Natural killer cell (primary cell): ENCODE data around the gene RFT1. TPM values are rescaled to one million over a fixed set of nuclear protein-coding genes. Genes with fewer than 3 reads are reported as not detected.
A peak's percentile ranks its signal among the peaks of the same experiment; 100 is the strongest.

ENCODE experiments used
- ATAC-seq, 3 donors: fragments of 150-1000 bp in 2 of 3; fragments of 200-7000 bp in 1 of 3; cut with Tn5 transposase; 1 replicate in 1 of 3; 2 replicates in 2 of 3; pipeline ENCODE4 v1.10.0; 2021; ENCODE audit warnings: mild to moderate bottlenecking in 2 of 3, moderate library complexity in 2 of 3
- DNase-seq, 2 donors: peaks; one replicate each; pipeline versions ENCODE4 v3.0.0 to v3.0.0-alpha.2; 2013 to 2021; ENCODE audit warnings: mixed read lengths in 1 of 2
- H3K27ac ChIP-seq: one replicate; pipeline ENCODE4 v1.5.1; 2013; ENCODE audit warnings: mild to moderate bottlenecking, low read length
- H3K27me3 ChIP-seq: one replicate; pipeline ENCODE4 v1.6.1; 2013; ENCODE audit warnings: low read length; ENCODE audit not compliant: control insufficient read depth, insufficient read depth
- H3K36me3 ChIP-seq: one replicate; pipeline ENCODE4 v1.6.1; 2013; ENCODE audit warnings: low read length; ENCODE audit not compliant: control insufficient read depth, insufficient read depth
- H3K4me1 ChIP-seq: one replicate; pipeline ENCODE4 v1.6.1; 2013; ENCODE audit warnings: low read length; ENCODE audit not compliant: control insufficient read depth, insufficient read depth
- H3K4me3 ChIP-seq: one replicate; pipeline ENCODE4 v1.5.1; 2013; ENCODE audit warnings: low read length
- H3K9me3 ChIP-seq: one replicate; pipeline ENCODE4 v1.6.1; 2013; ENCODE audit warnings: low read length; ENCODE audit not compliant: control insufficient read depth, insufficient read depth
- H3K27ac Mint-ChIP-seq, 2 donors: one replicate each; pipeline ENCODE4 v1.8.0; 2022; ENCODE audit warnings: mild to moderate bottlenecking in 2 of 2, mixed read lengths in 2 of 2, moderate library complexity in 1 of 2
- H3K27me3 Mint-ChIP-seq, 2 donors: one replicate each; pipeline ENCODE4 v1.8.0; 2022; ENCODE audit warnings: low read depth in 2 of 2, mixed read lengths in 2 of 2
- H3K36me3 Mint-ChIP-seq: one replicate; pipeline ENCODE4 v1.8.0; 2022; ENCODE audit warnings: mixed read lengths
- H3K4me1 Mint-ChIP-seq, 2 donors: one replicate each; pipeline ENCODE4 v1.8.0; 2022; ENCODE audit warnings: mixed read lengths in 2 of 2
- H3K4me3 Mint-ChIP-seq: one replicate; pipeline ENCODE4 v1.8.0; 2022; ENCODE audit warnings: mild to moderate bottlenecking, moderate library complexity, mixed read lengths
- H3K9me3 Mint-ChIP-seq, 2 donors: one replicate each; pipeline ENCODE4 v1.8.0; 2022; ENCODE audit warnings: mixed read lengths in 2 of 2
- WGBS: methylation state at CpG from one replicate; pipeline ENCODE4 v1.1.7; 2013; ENCODE audit warnings: missing lambda C conversion rate; ENCODE audit not compliant: insufficient coverage; 5-methylcytosine and 5-hydroxymethylcytosine counted together
- intact Hi-C: fragments of 100-400 bp; cut with micrococcal nuclease; formaldehyde crosslinking; loops from one replicate; pipeline ENCODE4 v1.14.2; 2022
- total RNA-seq, 4 donors: library from RNA; stranded (reverse); fragments of 120-200 nt in 1 of 4; gene quantifications; one replicate each; pipeline versions ENCODE4 v1.2.3 to v1.2.4, GENCODE V29; 2013 to 2022
- TF ChIP-seq, protein P1 (sequence below): fragments of 200-600 bp; IDR thresholded peaks from one replicate; pipeline ENCODE4 v1.8.0; 2022; ENCODE audit warnings: antibody characterized with exemption

The RFT1 gene
- total RNA-seq, 3 donors from 2014 or later (not counting 1 experiment from before 2014, with no cell fraction given), result 13.3 to 17.2 (median 14.1) TPM

DNA sequence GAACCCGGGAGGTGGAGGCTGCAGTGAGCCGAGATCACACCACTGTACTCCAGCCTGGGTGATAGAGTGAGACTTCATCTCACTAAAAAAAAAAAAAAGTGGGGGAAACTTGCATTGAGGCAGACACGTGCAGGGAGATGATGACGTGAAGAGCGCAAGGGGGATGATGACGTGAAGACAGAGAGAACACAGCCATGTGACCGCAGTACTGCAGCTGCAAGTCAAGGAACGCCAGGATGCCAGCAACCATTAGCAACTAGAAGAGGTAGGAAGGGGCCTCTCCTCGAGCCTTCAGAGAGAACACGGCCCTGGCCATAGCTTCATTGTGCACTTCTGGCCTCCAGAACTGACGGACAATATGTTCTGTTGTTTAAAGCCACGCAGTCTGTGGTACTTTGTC is 28.3 kb downstream of the RFT1 start:
- intact Hi-C loops, result no loop called here
- Mint-ChIP-seq H3K4me1 (peaks cover 0 to 4% of the 10 kb centered on the region in 2 donors), H3K9me3 (no peaks in the 10 kb centered on the region), H3K27me3 (no peaks in the 10 kb centered on the region), H3K27ac (peak overlapping the region in 1 of 2 donors; percentile 25), H3K36me3 (peaks cover 20% of the 10 kb centered on the region), H3K4me3 (no peak overlapping the region)
- H3K4me1 ChIP-seq, result peaks cover 3% of the 10 kb centered on the region
- ATAC-seq (no peak), DNase-seq (no peak)
- H3K36me3 ChIP-seq, result peaks cover 54% of the 10 kb centered on the region
- WGBS, result 96% methylated on average over 12 of the region's 12 CpGs
- H3K27me3 ChIP-seq, result no peaks in the 10 kb centered on the region
- H3K9me3 ChIP-seq, result no peaks in the 10 kb centered on the region
- TF ChIP-seq, protein P1, sequence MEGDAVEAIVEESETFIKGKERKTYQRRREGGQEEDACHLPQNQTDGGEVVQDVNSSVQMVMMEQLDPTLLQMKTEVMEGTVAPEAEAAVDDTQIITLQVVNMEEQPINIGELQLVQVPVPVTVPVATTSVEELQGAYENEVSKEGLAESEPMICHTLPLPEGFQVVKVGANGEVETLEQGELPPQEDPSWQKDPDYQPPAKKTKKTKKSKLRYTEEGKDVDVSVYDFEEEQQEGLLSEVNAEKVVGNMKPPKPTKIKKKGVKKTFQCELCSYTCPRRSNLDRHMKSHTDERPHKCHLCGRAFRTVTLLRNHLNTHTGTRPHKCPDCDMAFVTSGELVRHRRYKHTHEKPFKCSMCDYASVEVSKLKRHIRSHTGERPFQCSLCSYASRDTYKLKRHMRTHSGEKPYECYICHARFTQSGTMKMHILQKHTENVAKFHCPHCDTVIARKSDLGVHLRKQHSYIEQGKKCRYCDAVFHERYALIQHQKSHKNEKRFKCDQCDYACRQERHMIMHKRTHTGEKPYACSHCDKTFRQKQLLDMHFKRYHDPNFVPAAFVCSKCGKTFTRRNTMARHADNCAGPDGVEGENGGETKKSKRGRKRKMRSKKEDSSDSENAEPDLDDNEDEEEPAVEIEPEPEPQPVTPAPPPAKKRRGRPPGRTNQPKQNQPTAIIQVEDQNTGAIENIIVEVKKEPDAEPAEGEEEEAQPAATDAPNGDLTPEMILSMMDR, result no peak
- H3K27ac ChIP-seq, result no peak overlapping the region
- no peak overlapping the region for H3K4me3 ChIP-seq

DNA sequence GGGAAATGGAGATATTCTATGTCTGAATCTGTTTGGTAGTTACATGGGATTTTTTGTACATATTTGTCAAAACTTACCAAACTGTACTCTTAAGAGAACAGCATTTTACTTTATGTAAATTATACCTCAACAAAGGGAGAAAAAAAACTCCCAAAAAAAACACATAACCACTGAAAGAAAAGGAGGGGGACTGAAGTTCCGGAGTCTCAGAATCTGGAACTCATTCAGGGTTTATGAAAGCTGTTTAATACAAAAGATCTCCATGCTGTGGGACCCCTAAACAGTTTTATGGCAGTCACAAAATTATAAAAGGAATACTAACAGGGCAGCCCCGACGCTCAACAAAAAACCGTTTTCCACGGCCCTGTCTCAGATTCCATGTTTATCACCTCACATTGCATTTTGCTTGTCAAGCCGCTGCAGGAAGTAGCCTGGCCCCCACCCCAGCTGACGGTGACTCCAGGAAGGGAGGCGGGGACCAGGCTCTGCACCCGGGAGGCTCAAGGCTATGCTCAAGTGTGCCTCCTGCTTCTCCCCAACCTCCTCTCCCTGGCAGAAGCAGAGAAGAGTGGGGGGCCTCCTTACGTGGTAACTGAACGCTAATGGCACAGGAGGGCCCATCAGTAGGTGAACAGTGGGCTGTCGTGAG is 29.3 kb downstream of the RFT1 start:
- H3K4me3 Mint-ChIP-seq, result no peak overlapping the region
- no peaks in the 10 kb centered on the region for H3K27me3 Mint-ChIP-seq
- no peak overlapping the region for H3K27ac ChIP-seq
- ATAC-seq (no peak), DNase-seq (no peak)
- TF ChIP-seq, protein P1, result no peak
- peaks cover 50% of the 10 kb centered on the region for H3K36me3 ChIP-seq
- H3K4me1 Mint-ChIP-seq, result peaks cover 0 to 4% of the 10 kb centered on the region in 2 donors
- H3K4me3 ChIP-seq, result no peak overlapping the region
- H3K27me3 ChIP-seq, result no peaks in the 10 kb centered on the region
- H3K9me3 ChIP-seq, result no peaks in the 10 kb centered on the region
- H3K36me3 Mint-ChIP-seq, result peaks cover 14% of the 10 kb centered on the region
- no peaks in the 10 kb centered on the region for H3K9me3 Mint-ChIP-seq
- 78% methylated on average over 12 of the region's 12 CpGs for WGBS
- peak overlapping the region in 1 of 2 donors; percentile 22 for H3K27ac Mint-ChIP-seq
- H3K4me1 ChIP-seq, result peaks cover 3% of the 10 kb centered on the region
- intact Hi-C loops, result no loop called here

DNA sequence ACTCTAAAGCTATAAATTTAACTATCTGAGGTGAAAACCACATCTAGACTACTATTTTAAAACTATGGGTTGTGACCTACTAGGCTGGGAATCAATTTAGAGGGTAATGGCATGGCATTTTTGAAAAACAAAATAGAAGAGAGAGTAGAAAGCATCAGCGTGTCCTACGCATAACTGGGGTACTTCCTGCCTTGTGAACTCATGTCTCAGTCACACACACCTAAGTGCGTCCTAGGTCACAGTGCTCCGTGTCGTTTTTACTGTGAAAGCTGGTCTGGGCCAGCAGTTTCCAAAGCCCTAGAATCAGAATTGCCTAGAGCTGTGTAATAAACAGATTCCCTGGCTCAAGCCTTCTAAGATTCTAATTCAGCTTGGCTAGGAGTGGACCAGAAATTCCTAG is 32.3 kb downstream of the RFT1 start:
- DNase-seq, result no peak
- Histone ChIP-seq H3K4me1 (no peaks in the 10 kb centered on the region), H3K9me3 (no peaks in the 10 kb centered on the region), H3K27ac (no peak overlapping the region), H3K4me3 (no peak overlapping the region), H3K27me3 (no peaks in the 10 kb centered on the region), H3K36me3 (peaks cover 37% of the 10 kb centered on the region)
- Mint-ChIP-seq H3K9me3 (no peaks in the 10 kb centered on the region), H3K27me3 (no peaks in the 10 kb centered on the region), H3K4me3 (no peak overlapping the region), H3K36me3 (peaks cover 11% of the 10 kb centered on the region), H3K4me1 (peaks cover 0 to 2% of the 10 kb centered on the region in 2 donors), H3K27ac (no peak overlapping the region)
- WGBS, result 96% methylated on average over 5 of the region's 5 CpGs
- TF ChIP-seq, protein P1, result no peak
- ATAC-seq, result no peak
- intact Hi-C loops, result no loop called here

DNA sequence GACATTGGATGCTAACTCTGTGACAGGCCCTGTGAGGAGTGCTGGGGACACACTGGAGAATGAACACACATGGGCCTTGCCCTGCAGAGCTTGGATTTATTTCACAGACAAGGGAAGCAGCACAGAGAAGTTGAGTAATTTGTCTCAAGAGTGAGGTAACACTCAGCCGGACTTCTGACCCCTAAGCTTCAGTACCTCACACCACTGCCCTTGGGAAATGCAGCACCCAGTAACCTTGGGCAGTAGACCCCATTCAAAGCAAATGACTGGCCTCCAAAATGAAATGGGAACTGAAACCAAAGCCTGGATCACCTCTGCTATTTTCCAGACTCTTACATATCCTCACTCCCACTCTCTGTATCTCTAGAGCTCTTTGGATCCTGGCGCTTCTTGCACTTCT is 37.3 kb downstream of the RFT1 start:
- H3K36me3 Mint-ChIP-seq, result no peaks in the 10 kb centered on the region

More for the DNA sequence above, 37.3 kb downstream of the RFT1 start:
- intact Hi-C loops, result no loop called here
- H3K9me3 Mint-ChIP-seq, result no peaks in the 10 kb centered on the region
- H3K36me3 ChIP-seq, result peaks cover 31% of the 10 kb centered on the region
- 85% methylated on average over 2 of the region's 2 CpGs for WGBS
- DNase-seq (no peak), ATAC-seq (no peak)
- TF ChIP-seq, protein P1, result no peak
- H3K9me3 ChIP-seq, result no peaks in the 10 kb centered on the region
- no peak overlapping the region for H3K27ac Mint-ChIP-seq
- H3K27me3 Mint-ChIP-seq, result no peaks in the 10 kb centered on the region
- H3K4me3 Mint-ChIP-seq, result no peak overlapping the region
- no peak overlapping the region for H3K4me3 ChIP-seq
- H3K27ac ChIP-seq, result no peak overlapping the region
- no peaks in the 10 kb centered on the region for H3K27me3 ChIP-seq
- no peaks in the 10 kb centered on the region for H3K4me1 ChIP-seq
- no peaks in the 10 kb centered on the region for H3K4me1 Mint-ChIP-seq
